Peyer's patch (tissue), 4 donors: ENCODE measurements around the gene KCNN3.

ENCODE experiments used
- POLR2A ChIP-seq, 2 donors: fragments of 450-650 bp; IDR thresholded peaks; one replicate each; pipeline ENCODE4 v1.5.1; 2017; ENCODE audit warnings: antibody characterized with exemption in 2 of 2, mild to moderate bottlenecking in 2 of 2, moderate library complexity in 2 of 2
- TF ChIP-seq, protein P1 (sequence below), 6 experiments: fragments of 450-650 bp in 4 of 6; fragments of 200-600 bp in 2 of 6; sonication (generic) in 1 of 6; IDR thresholded peaks; one replicate each; pipeline ENCODE4 v1.5.1; 2017 to 2019; ENCODE audit warnings: antibody characterized with exemption in 6 of 6, mild to moderate bottlenecking in 3 of 6, moderate library complexity in 1 of 6

DNA sequence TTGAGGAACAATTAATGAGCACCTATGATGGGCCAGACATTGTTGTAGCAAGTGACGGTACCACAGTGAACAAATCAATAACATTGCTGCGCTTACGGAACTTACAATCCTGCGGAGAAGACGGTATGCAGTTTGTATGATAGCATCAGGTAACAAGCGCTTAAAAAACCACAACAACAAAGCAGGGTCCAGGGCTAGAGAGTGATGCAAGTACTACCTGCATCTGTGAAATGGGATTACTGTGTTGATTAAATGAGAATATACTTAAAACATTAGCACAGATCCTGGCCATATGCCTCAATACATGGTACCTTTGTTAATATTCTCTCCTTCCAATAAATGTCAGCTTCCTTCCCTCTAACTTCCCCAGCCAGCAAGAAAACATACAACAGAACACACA lies 151.5 kb downstream of the KCNN3 start:
- TF ChIP-seq, protein P1, sequence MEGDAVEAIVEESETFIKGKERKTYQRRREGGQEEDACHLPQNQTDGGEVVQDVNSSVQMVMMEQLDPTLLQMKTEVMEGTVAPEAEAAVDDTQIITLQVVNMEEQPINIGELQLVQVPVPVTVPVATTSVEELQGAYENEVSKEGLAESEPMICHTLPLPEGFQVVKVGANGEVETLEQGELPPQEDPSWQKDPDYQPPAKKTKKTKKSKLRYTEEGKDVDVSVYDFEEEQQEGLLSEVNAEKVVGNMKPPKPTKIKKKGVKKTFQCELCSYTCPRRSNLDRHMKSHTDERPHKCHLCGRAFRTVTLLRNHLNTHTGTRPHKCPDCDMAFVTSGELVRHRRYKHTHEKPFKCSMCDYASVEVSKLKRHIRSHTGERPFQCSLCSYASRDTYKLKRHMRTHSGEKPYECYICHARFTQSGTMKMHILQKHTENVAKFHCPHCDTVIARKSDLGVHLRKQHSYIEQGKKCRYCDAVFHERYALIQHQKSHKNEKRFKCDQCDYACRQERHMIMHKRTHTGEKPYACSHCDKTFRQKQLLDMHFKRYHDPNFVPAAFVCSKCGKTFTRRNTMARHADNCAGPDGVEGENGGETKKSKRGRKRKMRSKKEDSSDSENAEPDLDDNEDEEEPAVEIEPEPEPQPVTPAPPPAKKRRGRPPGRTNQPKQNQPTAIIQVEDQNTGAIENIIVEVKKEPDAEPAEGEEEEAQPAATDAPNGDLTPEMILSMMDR (IDR thresholded peaks at IDR 0.05), result no peak
- TF ChIP-seq POLR2A (IDR thresholded peaks at IDR 0.05), result no peak
